Trophoblast cell (in vitro differentiated cells and primary cell): Measurements from ENCODE around the gene PLBD1.

Experiments used
- DNase-seq, 2 donors: peaks; one replicate each; pipeline ENCODE4 v3.0.0-alpha.2; 2016
- H2AFZ ChIP-seq: 2 replicates; pipeline ENCODE4 v1.6.1; 2013; ENCODE audit warnings: low read length, moderate library complexity, mild to moderate bottlenecking; ENCODE audit not compliant: insufficient read depth, poor library complexity
- H2AK5ac ChIP-seq: 2 replicates; pipeline ENCODE4 v1.6.1; 2013; ENCODE audit warnings: mild to moderate bottlenecking, low read length
- H2BK120ac ChIP-seq: 2 replicates; pipeline ENCODE4 v1.6.1; 2013; ENCODE audit warnings: low read length, mild to moderate bottlenecking, moderate library complexity; ENCODE audit not compliant: insufficient read depth, poor library complexity
- H2BK12ac ChIP-seq: 2 replicates; pipeline ENCODE4 v1.6.1; 2013; ENCODE audit warnings: mild to moderate bottlenecking, low read length, moderate library complexity
- H2BK5ac ChIP-seq: 2 replicates; pipeline ENCODE4 v1.6.1; 2013; ENCODE audit warnings: low read length, low read depth, moderate library complexity, mild to moderate bottlenecking; ENCODE audit not compliant: poor library complexity
- H3K14ac ChIP-seq: 2 replicates; pipeline ENCODE4 v1.6.1; 2013; ENCODE audit warnings: mild to moderate bottlenecking, low read length
- H3K18ac ChIP-seq: 2 replicates; pipeline ENCODE4 v1.6.1; 2013; ENCODE audit warnings: mild to moderate bottlenecking, low read length
- H3K23ac ChIP-seq: 2 replicates; pipeline ENCODE4 v1.6.1; 2013; ENCODE audit warnings: low read length
- H3K27ac ChIP-seq: 2 replicates; pipeline ENCODE4 v1.5.1; 2013; ENCODE audit warnings: low read depth, mild to moderate bottlenecking, inconsistent platforms, low read length, moderate library complexity
- H3K27me3 ChIP-seq: 2 replicates; pipeline ENCODE4 v1.6.1; 2013; ENCODE audit warnings: inconsistent platforms, mild to moderate bottlenecking, low read length, moderate library complexity; ENCODE audit not compliant: insufficient read depth
- H3K36me3 ChIP-seq, 2 experiments: 1 replicate in 1 of 2; 2 replicates in 1 of 2; pipeline ENCODE4 v1.6.1; 2013; ENCODE audit warnings: low read length in 2 of 2, mild to moderate bottlenecking in 2 of 2, moderate library complexity in 1 of 2; ENCODE audit not compliant: insufficient read depth in 2 of 2, control insufficient read depth in 1 of 2
- H3K4ac ChIP-seq: 2 replicates; pipeline ENCODE4 v1.6.1; 2013; ENCODE audit warnings: low read depth, mild to moderate bottlenecking, low read length, moderate library complexity
- H3K4me1 ChIP-seq, 2 experiments: 1 replicate in 1 of 2; 2 replicates in 1 of 2; pipeline ENCODE4 v1.6.1; 2013; ENCODE audit warnings: low read length in 2 of 2, mild to moderate bottlenecking in 2 of 2, moderate library complexity in 1 of 2; ENCODE audit not compliant: insufficient read depth in 2 of 2, control insufficient read depth in 1 of 2
- H3K4me2 ChIP-seq: 2 replicates; pipeline ENCODE4 v1.6.1; 2013; ENCODE audit warnings: inconsistent platforms, mild to moderate bottlenecking, low read length, moderate library complexity
- H3K4me3 ChIP-seq: 2 replicates; pipeline ENCODE4 v1.5.1; 2013; ENCODE audit warnings: mild to moderate bottlenecking, low read depth, low read length, inconsistent platforms
- H3K79me1 ChIP-seq: one replicate; pipeline ENCODE4 v1.6.1; 2013; ENCODE audit warnings: low read length
- H3K79me2 ChIP-seq: 2 replicates; pipeline ENCODE4 v1.6.1; 2013; ENCODE audit warnings: low read length, mild to moderate bottlenecking; ENCODE audit not compliant: control insufficient read depth, insufficient read depth, poor library complexity
- H3K9ac ChIP-seq: 2 replicates; pipeline ENCODE4 v1.6.1; 2013; ENCODE audit warnings: mild to moderate bottlenecking, low read length
- H3K9me3 ChIP-seq: 2 replicates; pipeline ENCODE4 v1.6.1; 2013; ENCODE audit warnings: low read depth, mild to moderate bottlenecking, control low read depth, inconsistent platforms, low read length; ENCODE audit not compliant: insufficient read depth
- H4K12ac ChIP-seq: 2 replicates; pipeline ENCODE4 v1.6.1; 2013; ENCODE audit warnings: low read depth, mild to moderate bottlenecking, low read length, moderate library complexity
- H4K8ac ChIP-seq: 2 replicates; pipeline ENCODE4 v1.6.1; 2013; ENCODE audit warnings: low read depth, mild to moderate bottlenecking, low read length, moderate library complexity
- H4K91ac ChIP-seq: one replicate; pipeline ENCODE4 v1.6.1; 2013; ENCODE audit warnings: low read depth, mild to moderate bottlenecking, low read length, moderate library complexity
- WGBS: extraction: QIAGEN DNeasy Blood & Tissue Kit; methylation state at CpG from one replicate; pipeline ENCODE4 v1.1.7; 2013; ENCODE audit warnings: missing lambda C conversion rate; ENCODE audit not compliant: insufficient read length, insufficient coverage; ENCODE audit errors: extremely low coverage; 5-methylcytosine and 5-hydroxymethylcytosine counted together

PLBD1 gene

DNA sequence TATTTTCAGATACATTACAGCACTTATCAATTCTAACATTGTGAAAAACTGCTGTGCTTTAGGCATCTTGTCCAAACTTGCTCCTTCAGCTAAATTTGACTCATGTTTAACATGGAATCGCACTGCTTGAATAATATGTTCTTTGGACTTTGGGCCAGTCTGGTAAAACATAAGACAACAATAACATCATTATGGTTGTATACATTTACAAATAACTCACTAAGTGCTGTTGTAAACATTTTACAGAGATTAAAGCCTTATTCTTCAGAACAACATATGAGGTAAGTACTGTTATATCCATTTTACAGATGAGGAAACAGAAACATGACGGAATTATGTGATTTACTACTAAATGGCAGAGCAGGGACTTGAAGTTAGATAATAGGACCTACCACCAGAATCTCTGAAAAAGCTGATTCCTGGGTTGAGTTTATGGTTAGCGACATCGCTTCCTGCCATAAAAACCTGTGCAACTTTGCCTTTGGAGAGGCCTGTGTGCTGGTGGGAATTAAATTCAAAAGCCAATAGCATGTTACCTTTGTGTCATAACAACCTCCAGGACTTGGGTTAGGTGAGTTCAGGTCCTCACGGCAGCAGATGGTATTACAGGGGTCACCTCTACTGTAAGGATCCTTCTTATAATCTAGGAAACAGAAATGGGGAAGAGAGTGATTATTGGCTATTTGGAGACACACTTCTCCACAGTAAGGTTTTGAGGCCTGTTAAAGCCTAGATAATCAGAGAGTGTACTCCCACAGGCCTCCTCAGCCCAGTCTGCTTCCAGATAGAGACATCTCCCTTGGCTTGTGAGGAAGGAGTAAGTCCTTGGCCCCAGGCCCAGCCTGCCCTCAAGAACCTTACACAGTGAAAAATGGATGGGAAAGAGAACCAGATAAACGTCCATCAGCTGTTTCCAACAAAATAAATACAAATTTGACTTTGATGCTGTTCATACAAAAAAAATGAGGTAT lies 61.8 kb downstream of the PLBD1 start:
- H3K36me3 ChIP-seq = peaks cover 6 to 17% of the 10 kb centered on the region in 2 experiments
- no peak overlapping the region for H2AFZ ChIP-seq
- H3K23ac ChIP-seq = no peak overlapping the region
- H3K18ac ChIP-seq = no peak overlapping the region
- WGBS = no CpG with 5 or more reads among the region's 6 CpGs
- no peak overlapping the region for H2AK5ac ChIP-seq
- H4K8ac ChIP-seq = peak overlapping the region; percentile 19
- peak overlapping the region; percentile 63 for H2BK5ac ChIP-seq
- H2BK120ac ChIP-seq = no peak overlapping the region
- H3K14ac ChIP-seq = no peak overlapping the region
- H3K4me3 ChIP-seq = no peak overlapping the region
- peaks cover 0 to 2% of the 10 kb centered on the region in 2 experiments for H3K4me1 ChIP-seq
- no peaks in the 10 kb centered on the region for H3K79me2 ChIP-seq
- no peak overlapping the region for H3K4me2 ChIP-seq
- H3K9ac ChIP-seq = no peak overlapping the region
- H3K9me3 ChIP-seq = no peaks in the 10 kb centered on the region
- H4K91ac ChIP-seq = no peak overlapping the region
- H3K4ac ChIP-seq = no peak overlapping the region
- no peak for DNase-seq
- no peaks in the 10 kb centered on the region for H3K27me3 ChIP-seq
- H3K79me1 ChIP-seq = no peaks in the 10 kb centered on the region
- no peak overlapping the region for H3K27ac ChIP-seq
- H4K12ac ChIP-seq = no peak overlapping the region
- no peak overlapping the region for H2BK12ac ChIP-seq

DNA sequence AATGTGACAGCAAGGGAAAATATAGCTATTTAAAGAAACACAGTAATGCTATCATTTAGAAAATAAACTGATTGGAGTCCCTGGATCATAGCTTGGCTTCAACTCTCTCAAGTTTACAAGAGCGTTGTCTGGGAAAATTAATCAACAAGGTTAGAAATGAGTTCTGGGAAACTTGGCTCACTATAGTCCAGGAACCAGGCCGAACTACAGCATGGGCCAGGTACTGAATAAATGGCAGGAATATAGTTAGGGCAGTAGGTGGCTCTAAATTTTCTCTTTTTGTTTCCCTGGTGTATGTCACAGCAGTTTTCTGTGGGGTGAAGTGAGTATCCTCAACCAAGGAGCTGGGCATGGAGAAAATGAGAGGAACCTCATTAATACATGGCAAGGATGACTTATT lies 72.4 kb downstream of the PLBD1 start:
- WGBS = no CpG with 5 or more reads among the region's 2 CpGs
- no peak overlapping the region for H4K91ac ChIP-seq

DNA sequence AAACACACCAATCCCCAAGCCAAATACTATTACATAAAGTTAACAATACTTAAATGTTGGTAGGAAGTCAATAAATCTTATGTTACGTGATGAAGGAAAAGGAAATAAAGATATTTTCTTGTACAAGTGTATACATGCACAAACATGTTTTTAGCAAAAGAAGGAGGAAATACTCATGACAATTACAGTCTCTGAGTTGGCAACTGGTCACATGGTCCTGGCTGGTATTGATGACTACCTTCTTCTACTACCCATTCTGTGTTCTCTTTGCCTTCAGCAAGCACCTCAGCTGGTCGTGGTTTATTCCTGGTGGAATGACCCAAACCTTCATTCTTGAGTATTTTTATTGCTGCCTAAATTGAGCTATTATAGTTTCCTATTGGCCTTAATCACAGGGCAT lies 84.8 kb downstream of the PLBD1 start:
- H4K12ac ChIP-seq = no peak overlapping the region
- H3K36me3 ChIP-seq = peaks cover 27 to 53% of the 10 kb centered on the region in 2 experiments
- no peaks in the 10 kb centered on the region for H3K4me1 ChIP-seq
- H2BK12ac ChIP-seq = no peak overlapping the region
- H3K14ac ChIP-seq = no peak overlapping the region
- no peak overlapping the region for H3K4me2 ChIP-seq
- no CpG with 5 or more reads among the region's 2 CpGs for WGBS
- no peak overlapping the region for H4K8ac ChIP-seq
- H3K4me3 ChIP-seq = no peak overlapping the region
- no peaks in the 10 kb centered on the region for H3K9me3 ChIP-seq
- no peak overlapping the region for H2BK120ac ChIP-seq
- H2BK5ac ChIP-seq = no peak overlapping the region
- no peak overlapping the region for H3K27ac ChIP-seq
- no peak overlapping the region for H2AK5ac ChIP-seq
- no peaks in the 10 kb centered on the region for H3K79me2 ChIP-seq
- no peaks in the 10 kb centered on the region for H3K79me1 ChIP-seq
- DNase-seq = no peak
- H3K23ac ChIP-seq = no peak overlapping the region
- no peak overlapping the region for H2AFZ ChIP-seq
- no peaks in the 10 kb centered on the region for H3K27me3 ChIP-seq
- no peak overlapping the region for H3K18ac ChIP-seq
- H3K9ac ChIP-seq = no peak overlapping the region
- no peak overlapping the region for H4K91ac ChIP-seq
- H3K4ac ChIP-seq = no peak overlapping the region

More for the DNA sequence above, 72.4 kb downstream of the PLBD1 start:
- Histone ChIP-seq H2AFZ (no peak overlapping the region), H3K79me1 (no peaks in the 10 kb centered on the region), H2BK120ac (no peak overlapping the region), H3K9ac (no peak overlapping the region), H2AK5ac (no peak overlapping the region), H4K12ac (no peak overlapping the region), H3K36me3 (peaks cover 18 to 41% of the 10 kb centered on the region in 2 experiments), H3K4me1 (no peaks in the 10 kb centered on the region), H3K18ac (no peak overlapping the region), H3K4me2 (no peak overlapping the region), H2BK12ac (no peak overlapping the region), H4K8ac (no peak overlapping the region), H3K27me3 (no peaks in the 10 kb centered on the region), H3K79me2 (no peaks in the 10 kb centered on the region), H3K27ac (no peak overlapping the region), H3K4me3 (no peak overlapping the region), H3K23ac (no peak overlapping the region), H3K4ac (no peak overlapping the region), H3K14ac (no peak overlapping the region), H3K9me3 (no peaks in the 10 kb centered on the region), H2BK5ac (no peak overlapping the region)
- DNase-seq = no peak

DNA sequence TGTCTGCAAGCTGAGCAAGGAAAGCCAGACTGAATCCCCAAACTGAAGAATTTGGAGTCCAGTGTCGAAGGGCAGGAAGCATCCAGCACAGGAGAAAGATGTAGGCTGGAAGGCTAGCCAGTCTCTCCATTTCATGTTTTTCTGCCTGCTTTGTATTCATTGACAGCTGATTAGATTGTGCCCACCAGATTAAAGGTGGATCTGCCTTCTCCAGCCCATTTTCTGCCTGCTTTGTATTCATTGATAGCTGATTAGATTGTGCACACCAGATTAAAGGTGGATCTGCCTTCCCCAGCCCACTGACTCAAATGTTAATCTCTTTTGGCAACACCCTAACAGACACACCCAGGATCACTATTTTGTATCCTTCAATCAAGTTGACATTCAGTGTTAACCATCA lies 85.3 kb downstream of the PLBD1 start:
- Histone ChIP-seq H3K9me3 (no peaks in the 10 kb centered on the region), H3K18ac (no peak overlapping the region), H3K27me3 (no peaks in the 10 kb centered on the region), H3K79me1 (no peaks in the 10 kb centered on the region), H3K9ac (no peak overlapping the region), H2AFZ (no peak overlapping the region), H3K14ac (no peak overlapping the region), H3K79me2 (no peaks in the 10 kb centered on the region), H3K4me2 (no peak overlapping the region), H3K4me1 (no peaks in the 10 kb centered on the region), H2BK5ac (no peak overlapping the region), H2AK5ac (no peak overlapping the region), H2BK12ac (no peak overlapping the region), H3K27ac (no peak overlapping the region), H3K4me3 (no peak overlapping the region), H3K36me3 (peaks cover 26 to 51% of the 10 kb centered on the region in 2 experiments), H4K12ac (no peak overlapping the region), H4K91ac (no peak overlapping the region), H2BK120ac (no peak overlapping the region), H4K8ac (no peak overlapping the region), H3K23ac (no peak overlapping the region), H3K4ac (no peak overlapping the region)
- WGBS = no CpG with 5 or more reads among the region's 1 CpG
- no peak for DNase-seq
